ENCODE measurements around the gene TNNT2.

Gene TNNT2

GRCh38 chr1:201377611-201378092, at the start of gene TNNT2:
TNNT2 (minus strand) TSS chr1:201377680; CDS start chr1:201373254, 4,426 bp downstream.
- DNase-seq: no peak

GRCh38 chr1:201426479-201427310, 49.2 kb upstream of the TNNT2 start:
- DNase-seq: no peak

GRCh38 chr1:201424146-201424545, 46.7 kb upstream of the TNNT2 start:
- no peak for DNase-seq

GRCh38 chr1:201423655-201424054, 46.2 kb upstream of the TNNT2 start:
- no peak for DNase-seq

GRCh38 chr1:201422436-201423030, 45.1 kb upstream of the TNNT2 start:
- no peak for DNase-seq

- no peak for DNase-seq
Observed at GRCh38 chr1:201422026-201422425, 44.5 kb upstream of the TNNT2 start.

- DNase-seq: no peak
Observed at GRCh38 chr1:201421041-201421440, 43.6 kb upstream of the TNNT2 start.

GRCh38 chr1:201420608-201421002, 43.1 kb upstream of the TNNT2 start:
- no peak for DNase-seq

- DNase-seq: no peak
Observed at GRCh38 chr1:201419746-201420607, 42.5 kb upstream of the TNNT2 start.

- no peak for DNase-seq
Observed at GRCh38 chr1:201419256-201419655, 41.8 kb upstream of the TNNT2 start.

GRCh38 chr1:201418461-201418860, 41.0 kb upstream of the TNNT2 start:
- no peak for DNase-seq

- DNase-seq: no peak
Observed at GRCh38 chr1:201414051-201414738, 36.7 kb upstream of the TNNT2 start.

GRCh38 chr1:201411292-201411691, 33.8 kb upstream of the TNNT2 start:
- DNase-seq: no peak

- DNase-seq: no peak
Observed at GRCh38 chr1:201409440-201409839, 32.0 kb upstream of the TNNT2 start.

GRCh38 chr1:201408834-201409200, 31.3 kb upstream of the TNNT2 start:
- no peak for DNase-seq

- peak; percentile 28 to 37 for DNase-seq
Observed at GRCh38 chr1:201408176-201408833, 30.8 kb upstream of the TNNT2 start.

GRCh38 chr1:201406831-201407406, 29.4 kb upstream of the TNNT2 start:
- DNase-seq: no peak

- DNase-seq: no peak
Observed at GRCh38 chr1:201405484-201405831, 28.0 kb upstream of the TNNT2 start.

- no peak for DNase-seq
Observed at GRCh38 chr1:201404722-201405483, 27.4 kb upstream of the TNNT2 start.

GRCh38 chr1:201404055-201404454, 26.6 kb upstream of the TNNT2 start:
- no peak for DNase-seq

- DNase-seq: no peak
Observed at GRCh38 chr1:201403359-201403758, 25.9 kb upstream of the TNNT2 start.

Data from bone marrow (tissue), 2 donors.